DOHH2 (cell line): Measurements from ENCODE around the gene TMEM258.

Source experiments
- H3F3A ChIP-seq: fragments of 200-600 bp; sonication (generic), shearing (Covaris generic); 2 replicates; pipeline ENCODE4 v1.6.0; 2016; ENCODE audit warnings: antibody characterized with exemption, mild to moderate bottlenecking; ENCODE audit not compliant: control insufficient read depth, insufficient read depth
- H3K27ac ChIP-seq: fragments of 200-600 bp; sonication (generic); 2 replicates; pipeline ENCODE4 v1.5.1; 2014; ENCODE audit warnings: low read depth, mild to moderate bottlenecking, low read length, moderate library complexity
- H3K27me3 ChIP-seq: fragments of 200-600 bp; sonication (generic); 2 replicates; pipeline ENCODE4 v1.6.1; 2014; ENCODE audit warnings: mild to moderate bottlenecking, low read length, mixed read lengths; ENCODE audit not compliant: control insufficient read depth
- H3K36me3 ChIP-seq: fragments of 200-600 bp; sonication (generic); 2 replicates; pipeline ENCODE4 v1.6.1; 2014; ENCODE audit warnings: mild to moderate bottlenecking, low read length, moderate library complexity, mixed read lengths; ENCODE audit not compliant: control insufficient read depth
- H3K4me1 ChIP-seq: fragments of 200-600 bp; sonication (generic); 2 replicates; pipeline ENCODE4 v1.6.1; 2014; ENCODE audit warnings: mild to moderate bottlenecking, low read length, mixed read lengths; ENCODE audit not compliant: control insufficient read depth
- H3K4me2 ChIP-seq: fragments of 200-600 bp; sonication (generic); 2 replicates; pipeline ENCODE4 v1.6.0; 2014; ENCODE audit warnings: mild to moderate bottlenecking, low read length, moderate library complexity
- H3K4me3 ChIP-seq: fragments of 200-600 bp; sonication (generic); 2 replicates; pipeline ENCODE4 v1.5.1; 2014; ENCODE audit warnings: mild to moderate bottlenecking, low read length, mixed read lengths
- H3K79me2 ChIP-seq: fragments of 200-600 bp; sonication (generic); 2 replicates; pipeline ENCODE4 v1.6.1; 2014; ENCODE audit warnings: mild to moderate bottlenecking, low read length, mixed read lengths; ENCODE audit not compliant: control insufficient read depth
- H3K9me2 ChIP-seq: fragments of 200-600 bp; sonication (generic); replicated peaks from 2 replicates; pipeline ENCODE4 v1.6.1; 2014; ENCODE audit warnings: mild to moderate bottlenecking, low read length, mixed read lengths; ENCODE audit not compliant: control insufficient read depth
- H3K9me3 ChIP-seq: fragments of 200-600 bp; sonication (generic); 2 replicates; pipeline ENCODE4 v1.6.1; 2014; ENCODE audit warnings: antibody characterized with exemption, low read length, mixed read lengths; ENCODE audit not compliant: control insufficient read depth, insufficient read depth
- H4K20me1 ChIP-seq: fragments of 200-600 bp; sonication (generic); 2 replicates; pipeline ENCODE4 v1.6.0; 2014; ENCODE audit warnings: low read depth, mild to moderate bottlenecking, antibody characterized with exemption, low read length, moderate library complexity; ENCODE audit not compliant: control insufficient read depth, insufficient read depth
- EZH2phosphoT487 ChIP-seq: fragments of 200-600 bp; sonication (generic); IDR thresholded peaks from 2 replicates; pipeline ENCODE4 v1.6.1; 2017; ENCODE audit warnings: borderline replicate concordance, mild to moderate bottlenecking, antibody characterized with exemption, low read length, moderate library complexity, mixed read lengths
- TF ChIP-seq, protein P1 (sequence below): fragments of 200-600 bp; sonication (generic); IDR thresholded peaks from one replicate; pipeline ENCODE4 v1.5.1; 2014; ENCODE audit warnings: antibody characterized with exemption, mild to moderate bottlenecking, low read depth, low read length; ENCODE audit not compliant: poor library complexity, severe bottlenecking

The TMEM258 gene

DNA sequence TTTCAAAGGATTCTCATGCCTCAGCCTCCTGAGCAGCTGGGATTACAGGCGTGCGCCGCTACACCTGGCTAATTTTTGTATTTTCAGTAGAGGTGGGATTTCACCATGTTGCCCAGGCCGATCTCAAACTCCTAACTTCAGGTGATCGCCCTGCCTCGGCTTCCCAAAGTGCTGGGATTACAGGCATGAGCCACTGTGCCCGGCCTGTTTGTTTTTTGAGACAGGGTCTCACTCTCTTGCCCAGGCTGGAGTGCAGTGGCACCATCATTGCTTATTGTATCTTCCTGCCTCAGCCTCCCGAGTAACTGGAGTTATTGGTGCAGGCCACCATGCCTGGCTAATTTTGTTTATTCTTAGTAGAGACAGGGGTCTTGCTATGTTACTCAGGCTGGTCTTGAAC, 43.8 kb upstream of the TMEM258 start:
- peaks cover 7% of the 10 kb centered on the region; the same call in 1 of the 2 replicates for H4K20me1 ChIP-seq
- peaks cover 49% of the 10 kb centered on the region for H3K4me1 ChIP-seq
- TF ChIP-seq, protein P1, sequence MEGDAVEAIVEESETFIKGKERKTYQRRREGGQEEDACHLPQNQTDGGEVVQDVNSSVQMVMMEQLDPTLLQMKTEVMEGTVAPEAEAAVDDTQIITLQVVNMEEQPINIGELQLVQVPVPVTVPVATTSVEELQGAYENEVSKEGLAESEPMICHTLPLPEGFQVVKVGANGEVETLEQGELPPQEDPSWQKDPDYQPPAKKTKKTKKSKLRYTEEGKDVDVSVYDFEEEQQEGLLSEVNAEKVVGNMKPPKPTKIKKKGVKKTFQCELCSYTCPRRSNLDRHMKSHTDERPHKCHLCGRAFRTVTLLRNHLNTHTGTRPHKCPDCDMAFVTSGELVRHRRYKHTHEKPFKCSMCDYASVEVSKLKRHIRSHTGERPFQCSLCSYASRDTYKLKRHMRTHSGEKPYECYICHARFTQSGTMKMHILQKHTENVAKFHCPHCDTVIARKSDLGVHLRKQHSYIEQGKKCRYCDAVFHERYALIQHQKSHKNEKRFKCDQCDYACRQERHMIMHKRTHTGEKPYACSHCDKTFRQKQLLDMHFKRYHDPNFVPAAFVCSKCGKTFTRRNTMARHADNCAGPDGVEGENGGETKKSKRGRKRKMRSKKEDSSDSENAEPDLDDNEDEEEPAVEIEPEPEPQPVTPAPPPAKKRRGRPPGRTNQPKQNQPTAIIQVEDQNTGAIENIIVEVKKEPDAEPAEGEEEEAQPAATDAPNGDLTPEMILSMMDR: no peak
- no peak for TF ChIP-seq EZH2phosphoT487
- peaks cover 16% of the 10 kb centered on the region for H3F3A ChIP-seq
- H3K27ac ChIP-seq: peak overlapping the region; percentile 95
- no peaks in the 10 kb centered on the region for H3K9me3 ChIP-seq
- H3K4me3 ChIP-seq: no peak overlapping the region
- H3K36me3 ChIP-seq: peaks cover 95% of the 10 kb centered on the region
- H3K4me2 ChIP-seq: no peak overlapping the region
- H3K27me3 ChIP-seq: no peaks in the 10 kb centered on the region
- peaks cover 90% of the 10 kb centered on the region for H3K79me2 ChIP-seq
- H3K9me2 ChIP-seq: no peaks in the 10 kb centered on the region

DNA sequence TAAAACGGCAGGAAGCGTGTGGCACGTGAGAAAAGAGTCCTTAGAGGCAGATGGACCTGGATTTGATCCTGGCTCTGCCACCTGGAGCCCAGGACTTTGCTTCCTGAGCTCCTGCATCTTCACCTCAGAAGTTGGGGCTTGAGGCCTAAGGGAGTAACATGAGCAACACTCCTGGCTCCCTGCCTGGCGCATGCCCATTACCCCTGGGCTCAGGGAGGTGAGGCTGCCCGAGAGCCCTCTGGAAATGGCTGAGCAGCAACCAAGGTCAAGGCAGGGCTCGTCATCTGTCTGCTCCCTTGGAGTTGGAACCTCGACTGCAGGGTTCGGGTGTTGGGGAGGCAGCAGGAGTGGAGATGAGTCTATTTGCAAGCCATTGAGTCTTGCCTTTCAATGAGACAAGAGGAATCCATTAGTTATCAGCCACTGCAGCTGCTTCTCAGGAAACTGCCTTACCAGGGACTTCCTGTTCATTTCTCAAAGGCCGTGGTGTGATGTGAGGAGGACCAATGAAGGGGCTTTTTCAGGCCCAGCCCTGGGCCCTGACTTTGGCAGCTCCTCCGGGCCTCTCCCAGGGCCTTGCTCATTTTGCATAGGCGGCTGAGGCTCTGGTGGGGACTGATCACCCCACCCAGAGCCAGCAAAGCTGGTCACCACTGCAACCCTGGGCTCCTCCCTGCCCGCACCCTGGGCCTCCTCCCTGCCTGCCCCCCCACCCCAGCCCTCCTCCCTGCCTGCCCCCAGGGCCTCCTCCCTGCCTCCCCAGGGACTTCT, 42.1 kb upstream of the TMEM258 start:
- Histone ChIP-seq H3K9me3 (no peaks in the 10 kb centered on the region), H3K27me3 (no peaks in the 10 kb centered on the region), H3K27ac (peak overlapping the region; percentile 95), H3K4me3 (peak overlapping the region; percentile 84), H3F3A (peaks cover 24% of the 10 kb centered on the region), H3K4me2 (peak overlapping the region; percentile 87), H3K4me1 (peaks cover 63% of the 10 kb centered on the region), H3K9me2 (no peaks in the 10 kb centered on the region), H3K79me2 (peaks cover 95% of the 10 kb centered on the region), H4K20me1 (peaks cover 20% of the 10 kb centered on the region; the same call in 1 of the 2 replicates), H3K36me3 (peaks cover 95% of the 10 kb centered on the region)
- TF ChIP-seq, protein P1: no peak
- no peak for TF ChIP-seq EZH2phosphoT487

DNA sequence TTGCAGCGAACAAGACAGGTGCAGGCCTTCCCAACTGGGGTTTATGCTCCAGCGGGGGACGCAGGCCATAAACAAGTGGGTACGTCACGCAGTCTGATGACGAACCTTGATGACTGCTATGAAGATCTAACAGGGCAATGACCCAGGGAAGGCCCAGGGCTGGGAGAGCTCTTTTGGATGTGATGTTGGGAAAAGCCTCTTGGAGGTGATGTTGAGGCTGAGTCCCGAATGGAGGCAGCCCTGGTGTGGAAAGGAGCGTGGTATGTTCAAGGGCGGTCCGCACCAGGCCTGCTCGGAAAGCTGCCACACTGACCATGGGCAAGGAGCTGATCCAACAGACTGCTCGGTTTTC, 41.5 kb upstream of the TMEM258 start:
- peaks cover 95% of the 10 kb centered on the region for H3K36me3 ChIP-seq
- no peak for TF ChIP-seq EZH2phosphoT487
- TF ChIP-seq, protein P1: peak; percentile 15
- H3K4me2 ChIP-seq: peak overlapping the region; percentile 87
- H3K9me2 ChIP-seq: no peaks in the 10 kb centered on the region
- H3K9me3 ChIP-seq: no peaks in the 10 kb centered on the region
- H3K27ac ChIP-seq: peak overlapping the region; percentile 95
- H3K27me3 ChIP-seq: no peaks in the 10 kb centered on the region
- peaks cover 24% of the 10 kb centered on the region for H3F3A ChIP-seq
- H4K20me1 ChIP-seq: peaks cover 20% of the 10 kb centered on the region; the same call in 1 of the 2 replicates
- H3K79me2 ChIP-seq: peaks cover 99% of the 10 kb centered on the region
- H3K4me1 ChIP-seq: peaks cover 63% of the 10 kb centered on the region
- H3K4me3 ChIP-seq: peak overlapping the region; percentile 84
